Measurements from ENCODE around the gene DOK1.

DOK1 gene

GRCh38 chr2:74525717-74526648 is 28.5 kb upstream of the DOK1 start, which contains the start of gene DQX1:
TSS of gene DQX1 (minus strand) at chr2:74526231. CDS start at chr2:74525729, 502 bp downstream.
- no peak for DNase-seq (ENCODE audit: low read depth)

- DNase-seq (ENCODE audit: low read depth), result no peak
These were observed 27.8 kb upstream of the DOK1 start for GRCh38 chr2:74526649-74527230.

GRCh38 chr2:74527741-74528140 is 26.8 kb upstream of the DOK1 start:
- DNase-seq (ENCODE audit: low read depth), result no peak

- DNase-seq (ENCODE audit: low read depth), result no peak
These were observed 25.7 kb upstream of the DOK1 start for GRCh38 chr2:74528600-74529356.

- peak; percentile 93 for DNase-seq (ENCODE audit: low read depth)
These were observed 24.9 kb upstream of the DOK1 start, which contains the start of the genes AUP1 and HTRA2 for GRCh38 chr2:74529357-74530238. TSS of gene AUP1 (minus strand) at chr2:74529706. CDS start at chr2:74529629, 77 bp downstream. TSS of gene HTRA2 (plus strand) at chr2:74529933. CDS start at chr2:74530007, 74 bp downstream.

GRCh38 chr2:74530239-74531187 is 24.0 kb upstream of the DOK1 start:
- DNase-seq (ENCODE audit: low read depth), result no peak

- no peak for DNase-seq (ENCODE audit: low read depth)
These were observed 22.9 kb upstream of the DOK1 start for GRCh38 chr2:74531666-74532065.

GRCh38 chr2:74532222-74532621 is 22.3 kb upstream of the DOK1 start:
- DNase-seq (ENCODE audit: low read depth), result no peak

GRCh38 chr2:74533464-74533863 is 21.1 kb upstream of the DOK1 start:
- DNase-seq (ENCODE audit: low read depth), result no peak

- no peak for DNase-seq (ENCODE audit: low read depth)
These were observed 20.1 kb upstream of the DOK1 start for GRCh38 chr2:74534411-74534810.

- DNase-seq (ENCODE audit: low read depth), result no peak
These were observed 19.0 kb upstream of the DOK1 start for GRCh38 chr2:74535440-74535965.

- DNase-seq (ENCODE audit: low read depth), result no peak
These were observed 18.2 kb upstream of the DOK1 start for GRCh38 chr2:74536166-74536950.

GRCh38 chr2:74537140-74537539 is 17.4 kb upstream of the DOK1 start:
- DNase-seq (ENCODE audit: low read depth), result no peak

- no peak for DNase-seq (ENCODE audit: low read depth)
These were observed 15.6 kb upstream of the DOK1 start for GRCh38 chr2:74538881-74539339.

GRCh38 chr2:74540291-74540690 is 14.2 kb upstream of the DOK1 start:
- DNase-seq (ENCODE audit: low read depth), result no peak

GRCh38 chr2:74542978-74543377 is 11.5 kb upstream of the DOK1 start:
- no peak for DNase-seq (ENCODE audit: low read depth)

- no peak for DNase-seq (ENCODE audit: low read depth)
These were observed 9.9 kb upstream of the DOK1 start for GRCh38 chr2:74544634-74545033.

- no peak for DNase-seq (ENCODE audit: low read depth)
These were observed 8.5 kb upstream of the DOK1 start for GRCh38 chr2:74546004-74546403.

- DNase-seq (ENCODE audit: low read depth), result no peak
These were observed 6.1 kb upstream of the DOK1 start for GRCh38 chr2:74548285-74548899.

All from activated T-cell treated with anti-CD3 and anti-CD28 coated beads for 24 hours (primary cell).